ENCODE measurements around the gene SPAG5.

The SPAG5 gene

GRCh38 chr17:28540231-28540630, 58.6 kb downstream of the SPAG5 start:
- Histone ChIP-seq H3F3A (ENCODE audit: control insufficient read depth, insufficient read depth) (no peaks in the 10 kb centered on the region), H3K27ac (ENCODE audit: low read depth, low read length) (no peak overlapping the region), H3K9me3 (ENCODE audit: control insufficient read depth, insufficient read depth, low read length) (no peaks in the 10 kb centered on the region), H3K36me3 (ENCODE audit: control insufficient read depth, low read length) (no peaks in the 10 kb centered on the region), H3K79me2 (ENCODE audit: control insufficient read depth, low read length) (no peaks in the 10 kb centered on the region), H3K4me3 (ENCODE audit: low read length) (no peak overlapping the region), H3K27me3 (ENCODE audit: control insufficient read depth, low read length) (no peaks in the 10 kb centered on the region), H3K9me2 (replicated peaks; ENCODE audit: control insufficient read depth, low read length) (no peaks in the 10 kb centered on the region), H3K4me1 (ENCODE audit: control insufficient read depth, low read length) (0 out of 2 replicates have a peak, but pooled peaks cover 3% of the 10 kb centered on the region), H4K20me1 (ENCODE audit: control insufficient read depth, insufficient read depth, low read depth, low read length) (no peaks in the 10 kb centered on the region), H3K4me2 (ENCODE audit: low read length) (no peak overlapping the region)
- TF ChIP-seq CTCF (IDR thresholded peaks at IDR 0.05; ENCODE audit: low read depth, low read length, poor library complexity, severe bottlenecking) (no peak), EZH2phosphoT487 (IDR thresholded peaks at IDR 0.05; ENCODE audit: borderline replicate concordance, low read length) (no peak)

GRCh38 chr17:28538296-28538895, 60.4 kb downstream of the SPAG5 start:
- Histone ChIP-seq H3K9me3 (ENCODE audit: control insufficient read depth, insufficient read depth, low read length) (no peaks in the 10 kb centered on the region), H3K4me2 (ENCODE audit: low read length) (no peak overlapping the region), H3K36me3 (ENCODE audit: control insufficient read depth, low read length) (no peaks in the 10 kb centered on the region), H4K20me1 (ENCODE audit: control insufficient read depth, insufficient read depth, low read depth, low read length) (no peaks in the 10 kb centered on the region), H3F3A (ENCODE audit: control insufficient read depth, insufficient read depth) (no peaks in the 10 kb centered on the region), H3K4me1 (ENCODE audit: control insufficient read depth, low read length) (no peaks in the 10 kb centered on the region), H3K79me2 (ENCODE audit: control insufficient read depth, low read length) (no peaks in the 10 kb centered on the region), H3K9me2 (replicated peaks; ENCODE audit: control insufficient read depth, low read length) (no peaks in the 10 kb centered on the region), H3K27me3 (ENCODE audit: control insufficient read depth, low read length) (peaks cover 4% of the 10 kb centered on the region; the same call in 1 of the 2 replicates), H3K27ac (ENCODE audit: low read depth, low read length) (no peak overlapping the region), H3K4me3 (ENCODE audit: low read length) (no peak overlapping the region)
- TF ChIP-seq CTCF (IDR thresholded peaks at IDR 0.05; ENCODE audit: low read depth, low read length, poor library complexity, severe bottlenecking) (no peak), EZH2phosphoT487 (IDR thresholded peaks at IDR 0.05; ENCODE audit: borderline replicate concordance, low read length) (no peak)

- Histone ChIP-seq H3K4me3 (ENCODE audit: low read length) (no peak overlapping the region), H3K36me3 (ENCODE audit: control insufficient read depth, low read length) (no peaks in the 10 kb centered on the region), H3K4me2 (ENCODE audit: low read length) (no peak overlapping the region), H4K20me1 (ENCODE audit: control insufficient read depth, insufficient read depth, low read depth, low read length) (no peaks in the 10 kb centered on the region), H3K27ac (ENCODE audit: low read depth, low read length) (no peak overlapping the region), H3K27me3 (ENCODE audit: control insufficient read depth, low read length) (peaks cover 4% of the 10 kb centered on the region; the same call in 1 of the 2 replicates), H3K79me2 (ENCODE audit: control insufficient read depth, low read length) (no peaks in the 10 kb centered on the region), H3K9me2 (replicated peaks; ENCODE audit: control insufficient read depth, low read length) (no peaks in the 10 kb centered on the region), H3K4me1 (ENCODE audit: control insufficient read depth, low read length) (no peaks in the 10 kb centered on the region), H3K9me3 (ENCODE audit: control insufficient read depth, insufficient read depth, low read length) (no peaks in the 10 kb centered on the region), H3F3A (ENCODE audit: control insufficient read depth, insufficient read depth) (no peaks in the 10 kb centered on the region)
- TF ChIP-seq CTCF (IDR thresholded peaks at IDR 0.05; ENCODE audit: low read depth, low read length, poor library complexity, severe bottlenecking), result no peak
- TF ChIP-seq EZH2phosphoT487 (IDR thresholded peaks at IDR 0.05; ENCODE audit: borderline replicate concordance, low read length), result no peak
Measured at GRCh38 chr17:28537219-28537610, 61.6 kb downstream of the SPAG5 start.

Measured in DOHH2 (cell line).